Frontal cortex (tissue), 4 donors: Measurements from ENCODE around the gene ALG1L2. TPM values are rescaled to one million over a fixed set of nuclear protein-coding genes. Genes with fewer than 3 reads are reported as not detected.
"Not testable (repeated sequence)": the region's sequence is repeated elsewhere in the genome, so short reads cannot be mapped to it uniquely, and the experiment has no call there.

Source experiments
- DNase-seq, 2 donors: peaks; one replicate each; pipeline ENCODE4 v3.0.0; 2012; ENCODE audit warnings: low spot score in 2 of 2
- FAIRE-seq: peaks from 2 replicates; lab custom pipeline; 2012; peaks lifted over from hg19 to GRCh38; lab: Jason Lieb, UNC
- total RNA-seq: library from RNA; depleted of rRNA; stranded (reverse); fragments of >200 nt; gene quantifications from one replicate; pipeline ENCODE4 v1.2.3, GENCODE V29; 2014
- donor health status: control.
- donor health status: control.
- donor health status: control.

The ALG1L2 gene, protein sequence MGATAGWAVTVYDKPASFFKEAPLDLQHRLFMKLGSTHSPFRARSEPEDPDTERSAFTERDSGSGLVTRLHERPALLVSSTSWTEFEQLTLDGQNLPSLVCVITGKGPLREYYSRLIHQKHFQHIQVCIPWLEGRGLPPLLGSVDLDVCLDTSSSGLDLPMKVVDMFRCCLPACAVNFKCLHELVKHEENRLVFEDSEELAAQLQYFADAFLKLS
- not detected for total RNA-seq

DNA sequence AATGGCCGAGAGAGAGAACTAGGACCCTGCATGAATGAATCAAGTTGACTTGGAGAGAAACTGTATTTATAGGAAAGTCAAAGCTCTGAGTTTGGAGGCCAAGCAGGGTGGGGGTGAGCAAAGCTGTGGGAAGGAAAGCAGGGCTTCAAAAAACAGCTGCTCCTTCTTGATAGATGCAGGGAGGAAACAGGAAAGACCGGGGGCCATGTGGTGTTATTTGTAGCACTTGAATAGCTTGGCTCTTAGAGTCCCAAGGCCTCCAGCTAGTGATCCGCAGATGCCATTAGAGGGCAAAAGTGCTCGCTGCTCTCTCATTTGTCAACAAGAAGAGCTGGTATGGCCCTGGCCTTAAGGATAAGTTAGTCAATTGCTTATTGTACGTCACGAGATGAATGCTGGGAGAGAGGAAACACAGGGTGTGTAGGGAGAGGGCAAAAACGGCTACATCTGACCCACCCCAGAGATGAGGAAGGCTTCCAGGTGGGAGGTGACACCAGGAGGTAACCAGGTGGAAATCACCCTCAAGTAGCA, at the start of gene ALG1L2:
Gene ALG1L2, plus strand, starts transcription at position 481 of the 531 bp plus-strand sequence. CDS start 186 bp downstream, outside the sequence.
- no peak for FAIRE-seq
- no peak for DNase-seq

GRCh38 chr3:130037126-130037815, 44.4 kb upstream of the ALG1L2 start:
- not testable (repeated sequence) for FAIRE-seq, DNase-seq

DNA sequence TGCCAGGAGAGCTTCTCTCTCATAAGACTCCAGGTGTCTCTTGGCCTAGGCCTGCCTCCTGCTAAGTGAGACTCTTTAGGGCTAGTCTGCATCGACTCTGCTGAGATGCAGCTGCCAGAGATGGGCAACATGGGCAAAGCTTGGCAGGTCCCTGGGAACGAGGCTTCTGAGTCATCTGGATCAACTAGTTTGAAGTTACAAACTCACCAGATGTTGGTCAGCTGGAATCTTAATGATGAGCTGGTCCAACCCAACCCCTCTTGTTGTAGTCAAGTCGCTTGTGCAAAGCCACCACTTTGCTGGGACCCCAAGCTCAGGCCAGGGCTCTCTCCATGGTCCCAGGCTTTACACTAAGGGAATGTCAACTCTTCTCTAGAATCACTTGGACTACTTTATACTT, 38.9 kb upstream of the ALG1L2 start:
- FAIRE-seq: not testable (repeated sequence)

DNA sequence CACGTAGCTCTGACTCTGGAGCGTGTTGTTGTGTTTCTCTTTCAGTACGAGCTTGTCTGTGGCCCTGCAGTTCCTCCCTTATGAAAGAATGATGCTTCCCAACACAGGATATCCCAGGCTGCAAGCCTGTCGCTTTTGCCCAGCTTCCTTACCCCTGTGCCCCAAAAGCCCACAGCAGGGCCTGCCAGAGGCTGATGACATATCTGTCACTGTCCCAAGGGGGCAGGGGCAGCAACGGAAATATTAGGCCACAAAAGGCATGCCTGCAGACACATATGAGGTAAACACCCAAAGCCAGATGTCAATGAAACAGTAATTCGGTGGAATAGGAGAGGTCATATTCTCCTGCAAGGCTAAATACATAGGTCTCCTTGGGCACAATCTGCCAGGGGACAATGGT, 38.0 kb upstream of the ALG1L2 start:
- DNase-seq, FAIRE-seq: not testable (repeated sequence)

More for the DNA sequence above, 38.9 kb upstream of the ALG1L2 start:
- not testable (repeated sequence) for DNase-seq

- FAIRE-seq: no peak
- DNase-seq: no peak
Observed at GRCh38 chr3:130044370-130044769, 37.3 kb upstream of the ALG1L2 start.

DNA sequence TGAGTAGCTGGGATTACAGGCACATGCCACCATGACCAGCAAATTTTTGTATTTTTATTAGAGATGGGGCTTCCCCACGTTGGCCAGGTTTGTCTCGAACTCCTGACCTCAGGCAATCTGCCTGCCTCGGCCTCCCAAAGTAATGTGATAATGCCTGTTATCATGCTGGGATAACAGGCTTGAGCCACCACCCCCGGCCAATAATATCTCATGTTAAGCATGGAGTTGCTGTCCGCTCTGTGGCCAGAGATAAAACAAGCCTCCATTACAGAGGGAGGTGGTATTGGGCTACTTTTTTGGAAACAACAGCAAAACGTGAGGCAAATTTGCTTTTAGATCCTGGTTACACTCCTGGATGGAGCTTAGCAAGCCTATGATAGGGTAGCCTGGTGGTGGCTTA, 32.9 kb upstream of the ALG1L2 start:
- no peak for DNase-seq

GRCh38 chr3:130052366-130052765, 29.3 kb upstream of the ALG1L2 start:
- FAIRE-seq, DNase-seq: not testable (repeated sequence)

More for the DNA sequence above, 32.9 kb upstream of the ALG1L2 start:
- no peak for FAIRE-seq

DNA sequence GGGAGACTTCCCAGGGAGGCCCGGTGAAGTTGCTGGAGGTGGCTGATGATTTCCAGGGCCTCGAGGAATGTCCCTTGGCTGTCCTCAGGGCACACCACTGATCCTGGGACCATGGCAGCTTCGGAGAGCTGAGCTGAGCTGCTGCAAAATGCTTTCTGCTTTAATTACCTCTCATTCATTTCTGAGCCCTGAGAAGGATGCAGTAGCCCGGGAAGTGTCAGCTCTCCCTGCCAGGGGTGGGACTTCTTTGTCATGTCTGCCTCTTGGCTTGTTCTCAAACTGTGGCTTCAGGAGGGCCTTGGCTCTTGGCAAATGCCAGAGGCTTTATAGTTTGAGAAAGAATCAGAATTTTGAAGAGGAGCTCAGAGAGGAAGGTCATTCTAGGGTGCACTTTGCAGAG, 28.7 kb upstream of the ALG1L2 start:
- DNase-seq, FAIRE-seq: not testable (repeated sequence)

DNA sequence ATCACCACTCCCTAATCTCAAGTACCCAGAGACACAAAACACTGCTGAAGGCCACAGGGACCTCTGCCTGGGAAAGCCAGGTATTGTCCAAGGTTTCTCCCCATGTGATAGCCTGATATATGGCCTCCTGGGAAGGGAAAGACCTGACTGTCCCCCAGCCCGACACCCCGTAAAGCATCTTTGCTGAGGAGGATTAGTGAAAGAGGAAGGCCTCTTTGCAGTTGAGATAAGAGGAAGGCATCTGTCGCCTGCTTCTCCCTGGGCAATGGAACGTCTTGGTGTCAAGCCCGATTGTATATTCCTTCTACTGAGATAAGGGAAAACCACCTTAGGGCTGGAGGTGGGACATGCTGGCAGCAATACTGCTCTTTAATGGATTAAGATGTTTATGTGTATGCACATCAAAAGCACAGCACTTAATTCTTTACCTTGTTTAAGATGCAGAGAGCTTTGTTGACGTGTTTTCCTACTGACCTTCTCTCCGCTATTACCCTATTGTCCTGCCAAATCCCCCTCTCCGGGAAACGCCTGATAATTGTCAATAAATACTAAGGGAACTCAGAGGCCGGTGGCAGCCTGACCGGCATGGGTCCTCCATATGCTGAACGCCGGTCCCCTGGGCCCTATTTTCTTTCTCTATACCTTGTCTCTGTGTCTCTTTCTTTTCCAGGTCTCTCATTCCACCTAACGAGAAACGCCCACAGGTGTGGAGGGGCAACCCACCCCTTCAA, 23.9 kb upstream of the ALG1L2 start:
- not testable (repeated sequence) for FAIRE-seq, DNase-seq

- DNase-seq, FAIRE-seq: not testable (repeated sequence)
Observed at GRCh38 chr3:130058267-130058657, 23.4 kb upstream of the ALG1L2 start.

DNA sequence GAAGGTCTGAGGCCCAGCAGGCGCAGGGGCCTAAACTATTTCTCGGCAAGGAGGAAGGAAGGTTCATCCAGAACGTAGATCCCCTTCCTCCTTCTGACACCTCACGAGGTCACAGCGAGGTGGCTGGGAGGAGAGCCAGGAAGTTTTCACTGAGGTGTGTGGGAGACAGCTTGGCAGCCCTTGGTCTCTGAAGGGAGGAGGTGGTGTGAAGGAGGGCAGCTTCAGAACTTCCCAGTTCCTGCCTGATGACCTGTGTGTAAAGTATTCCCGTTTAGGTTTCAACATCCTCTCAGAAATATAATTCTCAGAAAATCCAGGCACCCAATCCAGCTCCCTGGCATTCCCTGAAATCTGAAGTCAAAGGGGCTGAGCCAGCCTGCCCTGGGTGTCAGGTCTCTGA, 22.9 kb upstream of the ALG1L2 start:
- DNase-seq, FAIRE-seq: not testable (repeated sequence)

DNA sequence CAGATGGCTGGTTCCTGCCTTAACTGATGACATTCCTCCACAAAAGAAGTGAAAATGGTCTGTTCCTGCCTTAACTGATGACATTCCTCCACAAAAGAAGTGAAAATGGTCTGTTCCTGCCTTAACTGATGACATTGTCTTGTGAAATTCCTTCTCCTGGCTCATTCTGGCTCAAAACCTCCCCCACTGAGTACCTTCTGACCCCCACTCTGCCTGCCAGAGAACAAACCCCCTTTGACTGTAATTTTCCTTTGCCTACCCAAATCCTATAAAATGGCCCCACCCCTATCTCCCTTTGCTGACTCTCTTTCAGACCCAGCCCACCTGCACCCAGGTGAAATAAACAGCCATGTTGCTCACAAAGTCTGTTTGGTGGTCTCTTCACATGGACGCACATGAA, 22.5 kb upstream of the ALG1L2 start:
- not testable (repeated sequence) for FAIRE-seq, DNase-seq

- FAIRE-seq (no peak), DNase-seq (no peak)
Observed at GRCh38 chr3:130073582-130073981, 8.0 kb upstream of the ALG1L2 start.

DNA sequence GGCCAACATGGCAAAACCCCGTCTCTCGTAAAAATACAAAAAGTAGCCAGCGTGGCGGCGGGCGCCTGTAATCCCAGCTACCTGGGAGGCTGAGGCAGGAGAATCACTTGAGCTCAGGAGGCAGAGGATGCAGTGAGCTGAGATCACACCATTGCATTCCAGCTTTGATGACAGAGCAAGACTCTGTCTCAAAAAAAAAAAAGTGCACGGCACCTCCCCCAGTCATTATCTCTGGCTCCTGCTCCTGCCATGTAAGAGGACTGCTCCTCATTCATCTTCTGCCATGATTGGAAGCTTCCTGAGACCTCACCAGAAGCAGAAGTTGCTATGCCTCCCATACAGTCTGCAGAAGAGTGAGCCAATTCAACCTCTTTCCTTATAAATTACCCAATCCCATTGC, 4.0 kb upstream of the ALG1L2 start:
- FAIRE-seq: no peak
- DNase-seq: no peak

GRCh38 chr3:130083363-130084090, 1.9 kb downstream of the ALG1L2 start:
- not testable (repeated sequence) for FAIRE-seq, DNase-seq

- DNase-seq (no peak), FAIRE-seq (no peak)
Observed at GRCh38 chr3:130084436-130084980, 2.9 kb downstream of the ALG1L2 start.

GRCh38 chr3:130085881-130086280, 4.2 kb downstream of the ALG1L2 start:
- no peak for FAIRE-seq
- DNase-seq: no peak

- not testable (repeated sequence) for DNase-seq, FAIRE-seq
Observed at GRCh38 chr3:130086628-130087027, 5.0 kb downstream of the ALG1L2 start.

DNA sequence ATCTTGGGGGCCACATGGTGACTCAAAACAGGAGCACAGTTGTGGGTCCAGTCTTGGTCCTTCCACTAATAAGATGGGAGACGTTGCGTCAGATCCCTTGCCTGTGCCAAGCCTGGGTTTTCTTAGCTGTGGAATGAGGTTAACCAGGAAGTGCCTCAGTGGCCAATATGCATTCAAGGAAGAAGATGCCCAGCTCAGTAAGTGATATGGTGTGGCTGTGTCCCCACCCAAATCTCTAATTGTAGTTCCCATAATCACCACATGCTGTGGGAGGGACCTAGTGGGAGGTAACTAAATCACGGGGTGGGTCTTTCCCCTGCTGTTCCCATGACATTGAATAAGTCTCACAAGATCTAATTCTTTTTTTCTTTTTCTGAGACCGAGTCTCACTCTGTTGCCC, 6.4 kb downstream of the ALG1L2 start:
- FAIRE-seq (no peak), DNase-seq (no peak)
